ENCODE results near the gene NET1.

Gene NET1

GRCh38 chr10:5480162-5480941, 68.0 kb downstream of the NET1 start:
- no peak for DNase-seq (ENCODE audit: low read depth in 1 of 2, low spot score in 1 of 2)

DNA sequence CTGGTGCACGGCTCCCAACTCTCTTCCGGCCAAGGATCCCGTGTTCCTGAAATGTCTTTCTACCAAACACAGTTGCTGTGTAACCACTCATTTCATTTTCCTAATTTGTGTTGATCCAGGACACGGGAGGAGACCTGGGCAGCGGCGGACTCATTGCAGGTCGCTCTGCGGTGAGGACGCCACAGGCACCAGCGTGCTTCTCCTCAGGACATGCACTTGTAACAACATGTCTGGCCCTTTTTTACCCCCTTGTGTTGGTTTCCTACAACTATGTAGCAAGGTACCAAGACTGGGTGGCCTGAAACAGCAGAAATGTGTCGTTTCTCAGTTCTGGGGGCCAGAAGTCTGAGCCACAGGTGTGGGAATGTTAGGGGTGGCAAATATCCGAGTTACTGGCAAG, 68.8 kb downstream of the NET1 start:
- DNase-seq (ENCODE audit: low read depth in 1 of 2, low spot score in 1 of 2): no peak

DNA sequence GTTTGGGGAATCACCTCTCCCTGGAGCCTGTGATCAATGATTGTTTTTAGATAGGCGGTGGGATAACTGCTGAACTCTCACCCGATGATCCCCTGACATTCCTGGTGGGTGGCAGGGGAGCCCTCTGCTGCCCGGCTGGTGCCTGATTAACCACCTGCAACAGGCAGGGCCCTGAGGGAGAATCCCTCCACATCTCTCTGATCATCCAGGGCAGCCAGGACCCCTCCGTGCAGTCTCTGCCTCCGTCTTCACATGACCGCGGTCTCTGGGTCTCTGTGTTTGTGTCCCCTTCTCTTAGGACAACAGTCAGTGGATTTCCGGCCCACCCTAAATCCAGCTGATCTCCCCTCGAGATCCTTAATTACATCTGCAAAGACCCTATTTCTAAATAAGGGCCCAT, 69.7 kb downstream of the NET1 start:
- no peak for DNase-seq (ENCODE audit: low read depth in 1 of 2, low spot score in 1 of 2)

DNA sequence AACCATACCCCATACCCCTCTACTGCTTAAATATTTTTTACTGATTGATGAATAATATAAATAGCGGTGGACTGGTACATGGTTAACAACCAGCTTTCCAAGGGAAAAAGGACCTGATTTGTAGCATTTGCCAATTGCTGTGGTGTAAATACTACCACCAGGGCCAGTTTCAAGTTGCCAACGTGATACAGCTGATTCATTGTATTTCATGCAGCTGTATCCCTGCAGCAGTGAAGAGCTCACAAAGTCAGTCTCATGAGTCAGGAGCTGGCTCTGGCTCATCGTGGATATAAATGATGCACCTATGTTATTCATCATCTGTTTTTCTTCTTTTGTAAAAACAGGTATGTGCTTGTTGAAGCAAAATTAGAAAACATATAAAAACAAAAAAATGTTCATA, 71.8 kb downstream of the NET1 start:
- DNase-seq (ENCODE audit: low read depth in 1 of 2, low spot score in 1 of 2): no peak

GRCh38 chr10:5485290-5485689, 72.9 kb downstream of the NET1 start:
- no peak for DNase-seq (ENCODE audit: low read depth in 1 of 2, low spot score in 1 of 2)

DNA sequence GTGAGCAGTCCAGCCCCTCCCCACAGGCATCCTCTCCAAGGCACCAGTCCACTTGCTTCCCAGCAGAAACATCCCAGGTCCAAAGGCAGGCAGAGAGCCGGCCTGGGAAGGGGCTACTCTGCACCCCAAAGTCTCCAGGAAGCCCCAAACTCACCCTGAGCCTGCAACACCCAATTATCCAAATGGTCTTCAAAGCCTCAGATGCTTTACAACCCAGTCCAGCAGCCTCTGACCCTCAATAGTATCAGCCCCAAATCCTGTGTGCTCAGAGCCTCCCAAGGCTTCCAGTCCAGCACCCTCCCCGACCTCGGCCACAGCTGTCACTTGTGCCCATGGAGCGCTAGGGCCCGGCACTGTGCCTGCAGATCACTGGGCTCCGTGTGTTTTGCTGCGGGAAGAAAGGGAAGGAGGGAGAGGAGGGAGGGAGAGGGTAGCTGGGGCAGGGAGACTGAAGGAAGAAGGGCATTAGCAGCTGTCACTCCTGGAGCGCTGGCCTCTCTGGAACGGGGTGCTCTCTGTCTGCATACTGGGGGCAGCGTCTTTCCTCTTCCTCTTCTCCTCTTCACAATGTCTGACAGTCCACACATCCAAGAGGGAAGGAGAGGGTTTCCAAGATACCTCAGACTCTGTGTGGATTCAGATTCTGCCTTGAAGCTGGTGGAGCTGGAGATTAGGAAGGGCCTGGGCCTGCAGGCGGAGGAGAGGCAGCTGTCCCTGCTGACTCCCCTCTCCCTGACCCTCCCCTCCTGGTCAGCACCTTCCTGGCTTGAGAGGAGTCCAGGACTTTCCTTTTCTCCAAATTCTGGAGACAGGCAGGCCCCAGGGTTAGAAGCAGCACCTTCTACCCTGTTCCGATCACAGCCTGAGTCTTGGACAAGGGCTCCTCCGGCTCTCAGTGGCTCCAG, 73.8 kb downstream of the NET1 start:
- DNase-seq (ENCODE audit: low read depth in 1 of 2, low spot score in 1 of 2): no peak

- no peak for DNase-seq (ENCODE audit: low read depth in 1 of 2, low spot score in 1 of 2)
Observed at GRCh38 chr10:5486853-5487235, 74.5 kb downstream of the NET1 start.

- no peak for DNase-seq (ENCODE audit: low read depth in 1 of 2, low spot score in 1 of 2)
Observed at GRCh38 chr10:5488272-5489161, 76.2 kb downstream of the NET1 start.

DNA sequence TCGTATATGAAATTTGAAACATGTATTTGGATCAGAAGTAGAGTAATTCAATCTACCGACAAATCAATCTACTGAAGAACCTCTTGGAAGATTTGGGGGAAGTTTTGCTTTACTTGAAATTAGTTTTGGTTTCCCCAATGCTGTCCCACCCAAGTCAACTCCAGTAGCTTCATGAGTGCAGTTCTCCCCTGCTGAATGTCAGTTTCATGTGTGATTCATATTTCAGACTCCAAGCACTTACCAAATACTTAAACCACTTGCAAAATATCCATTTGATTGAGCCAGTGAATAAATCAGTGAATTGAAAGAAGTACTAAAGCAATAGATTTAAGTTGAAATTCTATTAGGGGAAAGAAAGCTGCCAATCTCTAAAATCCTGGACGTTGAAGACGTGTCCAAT, 77.7 kb downstream of the NET1 start:
- DNase-seq (ENCODE audit: low read depth in 1 of 2, low spot score in 1 of 2): no peak

DNA sequence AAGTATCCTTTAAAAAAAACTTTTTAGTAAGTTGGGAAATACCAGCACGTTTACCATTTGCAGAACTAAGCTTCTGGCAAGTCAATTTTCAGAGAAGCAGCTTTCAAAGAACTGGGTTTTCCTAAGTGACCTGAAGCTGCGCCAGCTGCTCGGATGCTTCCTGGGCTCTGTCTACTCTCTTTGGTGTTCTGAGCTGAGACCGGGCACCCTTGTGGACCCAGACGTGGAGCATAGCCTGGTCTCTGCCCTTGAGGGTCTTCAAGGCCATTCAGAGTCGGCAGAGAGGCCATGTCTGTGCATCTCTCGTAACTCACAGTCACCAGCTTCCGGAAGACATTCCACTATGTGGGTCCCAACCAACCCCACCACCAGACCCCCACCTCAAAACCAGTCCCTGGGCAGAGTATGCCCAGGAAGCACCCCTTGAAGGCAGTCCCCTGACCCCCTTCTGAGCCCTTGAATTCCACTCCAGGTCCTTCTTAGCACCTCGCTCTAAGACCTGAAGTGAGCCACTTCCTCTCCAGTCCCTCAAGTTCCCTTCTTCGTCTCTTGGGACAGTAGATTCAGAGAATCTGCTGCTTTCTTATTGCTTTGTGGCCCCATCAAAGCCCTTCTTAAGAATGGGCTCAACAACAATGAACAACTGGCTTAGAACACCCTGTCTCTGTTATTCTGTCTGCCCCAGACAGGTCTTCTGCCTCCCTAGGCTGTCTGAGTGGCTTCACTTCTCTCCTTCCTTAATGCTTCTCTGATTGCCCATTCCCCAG, 78.5 kb downstream of the NET1 start:
- DNase-seq (ENCODE audit: low read depth in 1 of 2, low spot score in 1 of 2): no peak

- DNase-seq (ENCODE audit: low read depth in 1 of 2, low spot score in 1 of 2): no peak
Observed at GRCh38 chr10:5491477-5491876, 79.1 kb downstream of the NET1 start.

- DNase-seq (ENCODE audit: low read depth in 1 of 2, low spot score in 1 of 2): no peak
Observed at GRCh38 chr10:5492322-5492855, 80.0 kb downstream of the NET1 start.

DNA sequence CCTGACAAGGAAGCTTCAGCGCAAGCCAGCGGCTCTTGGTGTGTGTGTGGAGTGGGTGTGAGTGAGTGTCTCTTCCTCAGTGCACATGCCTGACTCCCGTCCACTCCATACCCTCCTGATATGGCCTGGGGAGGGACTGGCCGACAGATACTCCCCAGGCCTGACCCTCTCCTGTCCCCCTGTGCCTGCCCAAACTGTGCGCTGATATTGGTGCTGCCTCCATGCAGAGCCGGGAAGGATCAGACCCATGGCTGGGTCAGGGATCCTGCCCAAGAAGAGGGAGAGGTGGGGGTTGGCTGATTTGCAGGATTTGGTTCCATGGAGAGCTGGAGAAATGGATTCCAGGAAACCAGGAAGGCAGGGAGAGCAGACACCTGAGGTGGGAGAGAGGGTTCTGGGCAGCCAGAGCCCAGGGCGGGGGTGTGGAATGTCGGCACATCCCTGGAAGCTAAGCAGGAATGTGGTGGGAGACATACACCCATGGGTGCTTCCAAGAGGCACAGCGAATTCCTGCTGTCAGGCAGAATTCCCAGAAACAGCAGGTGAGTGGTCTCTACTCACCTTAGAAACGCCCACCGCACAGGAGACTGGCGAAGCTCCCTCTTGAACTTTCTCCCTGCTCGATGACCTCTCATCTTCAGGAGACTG, 80.7 kb downstream of the NET1 start:
- no peak for DNase-seq (ENCODE audit: low read depth in 1 of 2, low spot score in 1 of 2)

- no peak for DNase-seq (ENCODE audit: low read depth in 1 of 2, low spot score in 1 of 2)
Observed at GRCh38 chr10:5493691-5494090, 81.3 kb downstream of the NET1 start.

GRCh38 chr10:5494611-5495010, 82.3 kb downstream of the NET1 start:
- DNase-seq (ENCODE audit: low read depth in 1 of 2, low spot score in 1 of 2): no peak

GRCh38 chr10:5496261-5497250, 84.2 kb downstream of the NET1 start:
- DNase-seq (ENCODE audit: low read depth in 1 of 2, low spot score in 1 of 2): no peak

DNA sequence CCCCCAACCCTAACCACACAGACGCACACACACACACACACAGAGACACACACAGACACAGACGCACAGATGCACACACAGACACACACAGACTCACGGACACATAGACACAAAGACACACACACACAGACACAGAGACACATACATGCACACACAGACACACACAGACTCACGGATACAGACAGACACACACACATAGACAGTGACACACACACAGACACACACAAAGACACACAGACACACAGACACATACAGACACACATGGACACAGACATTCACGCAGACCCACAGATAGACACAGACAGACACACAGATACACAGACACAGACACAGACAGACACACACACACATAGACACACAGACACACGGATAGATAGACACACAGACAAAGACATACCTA, 84.9 kb downstream of the NET1 start:
- DNase-seq (ENCODE audit: low read depth in 1 of 2, low spot score in 1 of 2): no peak

DNA sequence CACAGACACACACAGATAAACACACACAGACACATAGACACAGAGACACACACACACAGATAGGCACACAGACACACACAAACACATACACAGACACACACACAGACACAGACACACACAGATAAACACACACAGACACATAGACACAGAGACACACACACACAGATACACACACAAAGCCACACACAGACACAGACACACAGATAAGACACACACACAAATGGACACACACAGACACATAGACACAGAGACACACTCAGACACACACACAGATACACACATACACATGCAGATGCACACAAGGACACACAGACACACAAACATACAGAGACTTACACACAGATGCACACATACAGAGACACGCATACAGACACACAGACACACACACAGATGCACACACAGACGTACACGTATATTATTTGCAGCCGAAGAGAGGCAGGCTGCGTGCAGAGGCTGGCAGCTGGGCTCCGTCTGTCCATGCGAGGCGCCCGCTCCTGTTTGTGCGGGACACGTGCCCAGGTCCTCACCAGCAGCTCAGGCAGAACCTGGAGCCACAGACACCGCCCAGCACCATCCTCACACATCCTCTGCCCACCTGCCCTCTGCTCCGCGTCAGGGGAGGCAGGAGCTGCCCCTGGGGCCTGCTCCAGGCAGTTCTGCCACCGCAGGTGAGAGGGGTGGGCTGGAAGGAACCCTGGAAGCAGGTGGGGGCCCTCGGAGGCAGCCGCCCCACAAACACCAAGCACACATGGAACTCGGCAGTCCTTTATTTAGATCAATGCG, 85.8 kb downstream of the NET1 start:
- no peak for DNase-seq (ENCODE audit: low read depth in 1 of 2, low spot score in 1 of 2)

Data from activated CD4-positive, alpha-beta T cell treated with anti-CD3 and anti-CD28 coated beads, Interleukin-2, amount 50 U/mL, for 24 hours (primary cell).